Measurements from ENCODE around the gene ADAMTS19.
A peak's percentile ranks its signal among the peaks of the same experiment; 100 is the strongest.

ADAMTS19 gene

GRCh38 chr5:129664336-129664937 lies 204.3 kb downstream of the ADAMTS19 start:
- DNase-seq (ENCODE audit: low read depth in 1 of 2, low spot score in 1 of 2): peak in 1 of 2 donors; percentile 13

- no peak for DNase-seq (ENCODE audit: low read depth in 1 of 2, low spot score in 1 of 2)
Observed at GRCh38 chr5:129670957-129671500, 210.9 kb downstream of the ADAMTS19 start.

- DNase-seq (ENCODE audit: low read depth in 1 of 2, low spot score in 1 of 2): no peak
Observed at GRCh38 chr5:129672006-129672405, 211.9 kb downstream of the ADAMTS19 start.

- DNase-seq (ENCODE audit: low read depth in 1 of 2, low spot score in 1 of 2): no peak
Observed at GRCh38 chr5:129679671-129680070, 219.6 kb downstream of the ADAMTS19 start.

- DNase-seq (ENCODE audit: low read depth in 1 of 2, low spot score in 1 of 2): no peak
Observed at GRCh38 chr5:129687941-129688340, 227.8 kb downstream of the ADAMTS19 start.

GRCh38 chr5:129689045-129689444 lies 228.9 kb downstream of the ADAMTS19 start:
- no peak for DNase-seq (ENCODE audit: low read depth in 1 of 2, low spot score in 1 of 2)

- DNase-seq (ENCODE audit: low read depth in 1 of 2, low spot score in 1 of 2): no peak
Observed at GRCh38 chr5:129691220-129691619, 231.1 kb downstream of the ADAMTS19 start.

- no peak for DNase-seq (ENCODE audit: low read depth in 1 of 2, low spot score in 1 of 2)
Observed at GRCh38 chr5:129696636-129697035, 236.5 kb downstream of the ADAMTS19 start.

- DNase-seq (ENCODE audit: low read depth in 1 of 2, low spot score in 1 of 2): no peak
Observed at GRCh38 chr5:129698661-129699060, 238.6 kb downstream of the ADAMTS19 start.

GRCh38 chr5:129716235-129716634 lies 256.1 kb downstream of the ADAMTS19 start:
- no peak for DNase-seq (ENCODE audit: low read depth in 1 of 2, low spot score in 1 of 2)

GRCh38 chr5:129716651-129717050 lies 256.6 kb downstream of the ADAMTS19 start:
- DNase-seq (ENCODE audit: low read depth in 1 of 2, low spot score in 1 of 2): no peak

GRCh38 chr5:129717751-129718310 lies 257.7 kb downstream of the ADAMTS19 start:
- no peak for DNase-seq (ENCODE audit: low read depth in 1 of 2, low spot score in 1 of 2)

GRCh38 chr5:129718471-129719090 lies 258.5 kb downstream of the ADAMTS19 start:
- DNase-seq (ENCODE audit: low read depth in 1 of 2, low spot score in 1 of 2): no peak

- DNase-seq (ENCODE audit: low read depth in 1 of 2, low spot score in 1 of 2): no peak
Observed at GRCh38 chr5:129724222-129724621, 264.1 kb downstream of the ADAMTS19 start.

GRCh38 chr5:129724647-129725046 lies 264.5 kb downstream of the ADAMTS19 start:
- no peak for DNase-seq (ENCODE audit: low read depth in 1 of 2, low spot score in 1 of 2)

- DNase-seq (ENCODE audit: low read depth in 1 of 2, low spot score in 1 of 2): no peak
Observed at GRCh38 chr5:129739773-129740172, 279.7 kb downstream of the ADAMTS19 start.

- no peak for DNase-seq (ENCODE audit: low read depth in 1 of 2, low spot score in 1 of 2)
Observed at GRCh38 chr5:129743541-129744187, 283.6 kb downstream of the ADAMTS19 start.

- DNase-seq (ENCODE audit: low read depth in 1 of 2, low spot score in 1 of 2): no peak
Observed at GRCh38 chr5:129745997-129746396, 285.9 kb downstream of the ADAMTS19 start.

GRCh38 chr5:129746876-129747275 lies 286.8 kb downstream of the ADAMTS19 start:
- no peak for DNase-seq (ENCODE audit: low read depth in 1 of 2, low spot score in 1 of 2)

- no peak for DNase-seq (ENCODE audit: low read depth in 1 of 2, low spot score in 1 of 2)
Observed at GRCh38 chr5:129747572-129748407, 287.7 kb downstream of the ADAMTS19 start, which contains the start of gene MINAR2. Gene MINAR2 (plus strand): TSS chr5:129748094. CDS start chr5:129748191, 97 bp downstream.

Measured in activated CD4-positive, alpha-beta T cell treated with anti-CD3 and anti-CD28 coated beads, Interleukin-2, amount 50 U/mL, for 24 hours (primary cell).